NCI-H1930 (cell line): Measurements from ENCODE around the gene DAZ2.
"Not testable (repeated sequence)": the region's sequence is repeated elsewhere in the genome, so short reads cannot be mapped to it uniquely, and the experiment has no call there.

ENCODE experiments used
- DNase-seq, 2 experiments: peaks; one replicate each; lab custom pipeline; 2025; lab: John Stamatoyannopoulos, UW

Gene DAZ2

GRCh38 chrY:23219233-23219632, at the start of gene DAZ2:
Gene DAZ2 (plus strand): TSS chrY:23219533. CDS start chrY:23219741, 208 bp downstream.
- not testable (repeated sequence) for DNase-seq

GRCh38 chrY:23198908-23199307, 20.4 kb upstream of the DAZ2 start, which contains the start of gene DAZ1:
Gene DAZ1 (minus strand): TSS chrY:23199008. CDS start chrY:23198800, 208 bp downstream.
- DNase-seq: not testable (repeated sequence)

GRCh38 chrY:23207455-23207854, 11.9 kb upstream of the DAZ2 start:
- not testable (repeated sequence) for DNase-seq

- not testable (repeated sequence) for DNase-seq
Observed at GRCh38 chrY:23209802-23210495, 9.4 kb upstream of the DAZ2 start.

- DNase-seq: not testable (repeated sequence)
Observed at GRCh38 chrY:23210681-23211080, 8.7 kb upstream of the DAZ2 start.
